GM12878 (cell line): ENCODE measurements around the gene SPIRE2. TPM values are rescaled to one million over a fixed set of nuclear protein-coding genes. Genes with fewer than 3 reads are reported as not detected.

Experiments used
- ATAC-seq: fragments of 200-7000 bp; cut with Tn5 transposase; 3 replicates; pipeline ENCODE4 v1.9.1; 2020; ENCODE audit warnings: mild to moderate bottlenecking, moderate library complexity
- BruUV-seq: library from RNA; stranded (reverse); fragments of 400-500 nt; replicated peaks from 2 replicates; lab custom pipeline; 2021; lab: Mats Ljungman, UMichigan
- CTCF ChIA-PET: fragments of 300-600 bp; sonication (Branson Sonifier 250); formaldehyde crosslinking; extraction: SDS; loops from one replicate; lab custom pipeline; 2021; ENCODE audit warnings: inconsistent platforms; lab: Yijun Ruan, JAX
- POLR2A ChIA-PET: fragments of 350-600 bp; formaldehyde crosslinking; extraction: SDS; loops from one replicate; lab custom pipeline; 2021; ENCODE audit warnings: inconsistent platforms; lab: Charles Lee
- RAD21 ChIA-PET: fragments of 300-600 bp; sonication (Branson Sonifier 250); formaldehyde crosslinking; loops from one replicate; lab custom pipeline; 2023; ENCODE audit warnings: antibody characterized with exemption; ENCODE audit not compliant: unreplicated experiment; lab: Charles Lee
- SMC1A ChIA-PET: fragments of 300-600 bp; sonication (Branson Sonifier 250); formaldehyde crosslinking; loops from one replicate; lab custom pipeline; 2023; ENCODE audit not compliant: unreplicated experiment, uncharacterized antibody; lab: Charles Lee
- DNase-seq: peaks from one replicate; pipeline ENCODE4 v3.0.0-alpha.2; 2011; ENCODE audit warnings: low read depth, low spot score
- FAIRE-seq: peaks from 3 replicates; lab custom pipeline; 2011; peaks lifted over from hg19 to GRCh38; lab: Jason Lieb, UNC
- H2AFZ ChIP-seq: 2 replicates; pipeline ENCODE4 v1.6.0; 2011; ENCODE audit warnings: low read depth, low read length, control low read depth; ENCODE audit not compliant: control insufficient read depth
- H3K27ac ChIP-seq: 2 replicates; pipeline ENCODE4 v1.5.1; 2011; ENCODE audit warnings: control low read depth; ENCODE audit not compliant: control insufficient read depth, insufficient read depth
- H3K27me3 ChIP-seq, 2 experiments: replicated peaks in 1 of 2; 2 replicates each; pipeline versions ENCODE4 v1.6.0 to v1.6.1; 2011; ENCODE audit warnings: low read length in 1 of 2; ENCODE audit not compliant: control insufficient read depth in 2 of 2, insufficient read depth in 2 of 2
- H3K36me3 ChIP-seq, 2 experiments: 2 replicates each; pipeline ENCODE4 v1.5.1; 2011; ENCODE audit warnings: low read length in 1 of 2; ENCODE audit not compliant: control insufficient read depth in 2 of 2, insufficient read depth in 2 of 2
- H3K4me1 ChIP-seq: 2 replicates; pipeline ENCODE4 v1.6.1; 2011; ENCODE audit warnings: mild to moderate bottlenecking, low read length, moderate library complexity, mixed read lengths; ENCODE audit not compliant: control insufficient read depth, insufficient read depth
- H3K4me2 ChIP-seq: 2 replicates; pipeline ENCODE4 v1.6.0; 2011; ENCODE audit warnings: control low read depth; ENCODE audit not compliant: control insufficient read depth, insufficient read depth
- H3K4me3 ChIP-seq: fragments of 200-600 bp; sonication (generic); 2 replicates; pipeline ENCODE4 v1.5.1; 2016
- H3K79me2 ChIP-seq: 2 replicates; pipeline ENCODE4 v1.6.0; 2011; ENCODE audit warnings: low read length; ENCODE audit not compliant: control insufficient read depth, insufficient read depth
- H3K9ac ChIP-seq: 2 replicates; pipeline ENCODE4 v1.8.0; 2011; ENCODE audit warnings: low read length, control low read depth, mixed read lengths; ENCODE audit not compliant: control insufficient read depth, insufficient read depth
- H3K9me3 ChIP-seq: replicated peaks from 3 replicates; pipeline ENCODE4 v1.5.1; 2011; ENCODE audit warnings: mild to moderate bottlenecking, low read length; ENCODE audit not compliant: control insufficient read depth, insufficient read depth
- H4K20me1 ChIP-seq: 2 replicates; pipeline ENCODE4 v1.6.0; 2011; ENCODE audit not compliant: control insufficient read depth, insufficient read depth
- BMI1 ChIP-seq: fragments of 450-650 bp; IDR thresholded peaks from 2 replicates; pipeline ENCODE4 v1.6.1; 2016; ENCODE audit warnings: mild to moderate bottlenecking, moderate library complexity, borderline replicate concordance
- FOXK2 ChIP-seq: fragments of 450-650 bp; IDR thresholded peaks from 2 replicates; pipeline ENCODE4 v1.6.1; 2017; ENCODE audit warnings: mild to moderate bottlenecking, moderate library complexity
- GATAD2B ChIP-seq: fragments of 450-650 bp; conservative IDR thresholded peaks from 2 replicates; pipeline ENCODE4 v1.6.1; 2017; ENCODE audit warnings: low read depth, mild to moderate bottlenecking, moderate library complexity
- IRF4 ChIP-seq: IDR thresholded peaks from 2 replicates; pipeline ENCODE4 v1.6.1; 2011; ENCODE audit warnings: low read depth, low read length
- NFYA ChIP-seq: IDR thresholded peaks from 2 replicates; pipeline ENCODE4 v1.6.1; 2011; ENCODE audit warnings: low read depth, mild to moderate bottlenecking, low read length, improper control_type of control experiment, borderline replicate concordance
- NR2C1 ChIP-seq: fragments of 450-650 bp; IDR thresholded peaks from 2 replicates; pipeline ENCODE4 v1.6.1; 2017; ENCODE audit warnings: antibody characterized with exemption, mild to moderate bottlenecking, moderate library complexity
- POLR2A ChIP-seq: IDR thresholded peaks from 2 replicates; pipeline ENCODE4 v1.6.1; 2011; ENCODE audit warnings: low read depth, mild to moderate bottlenecking, low read length
- POLR2AphosphoS5 ChIP-seq: IDR thresholded peaks from 2 replicates; pipeline ENCODE4 v1.6.1; 2011; ENCODE audit warnings: mild to moderate bottlenecking, low read length, inconsistent platforms
- SMARCA5 ChIP-seq: fragments of 450-650 bp; IDR thresholded peaks from 2 replicates; pipeline ENCODE4 v1.6.1; 2017; ENCODE audit warnings: mild to moderate bottlenecking
- SPI1 ChIP-seq: IDR thresholded peaks from 2 replicates; pipeline ENCODE4 v1.6.1; 2011; ENCODE audit warnings: low read depth, mild to moderate bottlenecking, low read length, moderate library complexity, borderline replicate concordance; ENCODE audit not compliant: insufficient read depth
- STAT1 ChIP-seq: fragments of 450-650 bp; conservative IDR thresholded peaks from 2 replicates; pipeline ENCODE4 v1.6.1; 2014; ENCODE audit warnings: antibody characterized with exemption, mild to moderate bottlenecking
- WGBS: methylation state at CpG from one replicate; pipeline ENCODE4 v1.1.6; 2016; ENCODE audit warnings: low lambda C conversion rate; ENCODE audit not compliant: insufficient replicate concordance, insufficient coverage; ENCODE audit errors: missing lambda C conversion rate; 5-methylcytosine and 5-hydroxymethylcytosine counted together
- in situ Hi-C: fragments of 300-500 bp; cut with MboI; formaldehyde crosslinking; loops from 9 replicates; pipeline ENCODE4 v1.14.3; 2018; ENCODE audit warnings: mixed read lengths
- intact Hi-C: fragments of 100-400 bp; cut with micrococcal nuclease; formaldehyde crosslinking; loops from one replicate; pipeline ENCODE4 v1.14.2; 2022; ENCODE audit not compliant: unreplicated experiment
- polyA plus RNA-seq, 11 experiments: library from polyadenylated mRNA; depleted of rRNA in 4 of 11; unstranded in 6 of 11; stranded (reverse) in 5 of 11; fragments of >200 nt; fragmentation: Nextera tagmentation in 4 of 11; fragmentation: Illumina TruSeq in 1 of 11; extraction: Ambion mirVana in 4 of 11; extraction: Trizol in 1 of 11; gene quantifications; 1 replicate in 1 of 11; 2 replicates in 10 of 11; pipeline versions ENCODE4 v1.2.1 to v1.2.3, GENCODE V29; 2011 to 2016; ENCODE audit warnings: inconsistent platforms in 2 of 11, missing spikeins in 2 of 11, low read depth in 1 of 11
- total RNA-seq, 4 experiments: library from RNA; depleted of rRNA in 3 of 4; stranded (reverse); fragments of >200 nt in 3 of 4; fragmentation: Illumina TruSeq in 1 of 4; extraction: Trizol in 1 of 4; gene quantifications; 2 replicates each; pipeline versions ENCODE4 v1.2.1 to v1.2.3, GENCODE V29; 2013 to 2021
- TF ChIP-seq, protein P1 (sequence below): fragments of 450-650 bp; IDR thresholded peaks from 2 replicates; pipeline ENCODE4 v1.6.1; 2017; ENCODE audit warnings: antibody characterized with exemption, mild to moderate bottlenecking, moderate library complexity
- TF ChIP-seq, protein P2 (sequence below): fragments of 450-650 bp; IDR thresholded peaks from 2 replicates; pipeline ENCODE4 v1.6.1; 2018; ENCODE audit warnings: borderline replicate concordance, mild to moderate bottlenecking; ENCODE audit not compliant: partially characterized antibody

Gene SPIRE2
- total and polyA plus RNA-seq, 10 of the 15 experiments (the other 5 are each of a cell fraction or from before 2014, with no cell fraction given): 0.03 to 0.64 (median 0.27) TPM; not detected in 1

DNA sequence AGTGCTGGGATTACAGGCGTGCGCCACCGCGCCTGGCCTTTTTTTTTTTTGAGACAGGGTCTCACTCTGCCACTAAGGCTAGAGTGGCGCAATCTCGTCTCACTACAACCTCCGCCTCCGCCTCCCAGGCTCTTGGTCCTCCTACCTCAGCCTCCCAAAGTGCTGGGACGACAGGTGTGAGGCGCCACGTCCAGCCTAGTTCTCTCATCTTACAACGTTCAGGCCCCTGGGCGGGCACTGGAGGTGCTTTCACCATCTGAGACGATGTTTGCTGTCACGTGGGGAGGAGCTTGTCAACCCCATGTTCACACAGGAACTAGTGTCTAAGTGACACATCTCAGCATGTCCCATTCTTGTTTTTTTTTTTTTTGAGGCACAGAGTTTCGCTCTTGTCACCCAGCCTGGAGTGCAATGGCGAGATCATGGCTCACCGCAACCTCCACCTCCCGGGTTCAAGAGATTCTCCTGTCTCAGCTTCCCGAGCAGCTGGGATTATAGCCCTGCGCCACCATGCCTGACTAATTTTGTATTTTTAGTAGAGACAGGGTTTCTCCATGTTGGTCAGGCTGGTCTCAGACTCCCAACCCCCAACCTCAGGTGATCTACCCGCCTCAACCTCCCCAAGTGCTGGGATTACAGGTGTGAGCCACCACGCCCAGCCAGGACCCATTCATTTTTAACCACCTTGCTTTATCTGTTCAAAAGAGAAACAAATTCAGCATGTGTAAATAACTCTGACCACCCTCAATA lies 6.7 kb upstream of the SPIRE2 start:
- no peak overlapping the region for H3K9ac ChIP-seq
- no peak for DNase-seq
- no peak for FAIRE-seq
- ChIA-PET CTCF (no interaction called here), POLR2A (interaction anchor here (1.2 kb wide), 1 partner anchor 16 kb away, joined by 3 read pairs; no protein-coding TSS in a partner anchor), RAD21 (no interaction called here), SMC1A (no interaction called here)
- H3K4me2 ChIP-seq: no peak overlapping the region
- no peak overlapping the region for H3K27ac ChIP-seq
- ATAC-seq: no peak
- no peaks in the 10 kb centered on the region for H4K20me1 ChIP-seq
- H3K36me3 ChIP-seq: no peaks in the 10 kb centered on the region
- no peaks in the 10 kb centered on the region for H3K27me3 ChIP-seq
- 83% methylated on average over 22 of the region's 23 CpGs for WGBS
- no TSS peak for BruUV-seq
- peaks cover 5% of the 10 kb centered on the region; the same call in 1 of the 2 replicates for H3K4me1 ChIP-seq
- H2AFZ ChIP-seq: no peak overlapping the region
- no peak overlapping the region for H3K4me3 ChIP-seq
- intact Hi-C loops (no loop called here), in situ Hi-C loops (no loop called here)
- H3K79me2 ChIP-seq: no peaks in the 10 kb centered on the region
- no peaks in the 10 kb centered on the region for H3K9me3 ChIP-seq
- TF ChIP-seq IRF4: no peak
- TF ChIP-seq, protein P1, sequence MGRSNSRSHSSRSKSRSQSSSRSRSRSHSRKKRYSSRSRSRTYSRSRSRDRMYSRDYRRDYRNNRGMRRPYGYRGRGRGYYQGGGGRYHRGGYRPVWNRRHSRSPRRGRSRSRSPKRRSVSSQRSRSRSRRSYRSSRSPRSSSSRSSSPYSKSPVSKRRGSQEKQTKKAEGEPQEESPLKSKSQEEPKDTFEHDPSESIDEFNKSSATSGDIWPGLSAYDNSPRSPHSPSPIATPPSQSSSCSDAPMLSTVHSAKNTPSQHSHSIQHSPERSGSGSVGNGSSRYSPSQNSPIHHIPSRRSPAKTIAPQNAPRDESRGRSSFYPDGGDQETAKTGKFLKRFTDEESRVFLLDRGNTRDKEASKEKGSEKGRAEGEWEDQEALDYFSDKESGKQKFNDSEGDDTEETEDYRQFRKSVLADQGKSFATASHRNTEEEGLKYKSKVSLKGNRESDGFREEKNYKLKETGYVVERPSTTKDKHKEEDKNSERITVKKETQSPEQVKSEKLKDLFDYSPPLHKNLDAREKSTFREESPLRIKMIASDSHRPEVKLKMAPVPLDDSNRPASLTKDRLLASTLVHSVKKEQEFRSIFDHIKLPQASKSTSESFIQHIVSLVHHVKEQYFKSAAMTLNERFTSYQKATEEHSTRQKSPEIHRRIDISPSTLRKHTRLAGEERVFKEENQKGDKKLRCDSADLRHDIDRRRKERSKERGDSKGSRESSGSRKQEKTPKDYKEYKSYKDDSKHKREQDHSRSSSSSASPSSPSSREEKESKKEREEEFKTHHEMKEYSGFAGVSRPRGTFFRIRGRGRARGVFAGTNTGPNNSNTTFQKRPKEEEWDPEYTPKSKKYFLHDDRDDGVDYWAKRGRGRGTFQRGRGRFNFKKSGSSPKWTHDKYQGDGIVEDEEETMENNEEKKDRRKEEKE: no peak
- no peak for TF ChIP-seq NR2C1
- TF ChIP-seq SMARCA5: no peak
- TF ChIP-seq SPI1: no peak
- no peak for TF ChIP-seq GATAD2B
- TF ChIP-seq, protein P2, sequence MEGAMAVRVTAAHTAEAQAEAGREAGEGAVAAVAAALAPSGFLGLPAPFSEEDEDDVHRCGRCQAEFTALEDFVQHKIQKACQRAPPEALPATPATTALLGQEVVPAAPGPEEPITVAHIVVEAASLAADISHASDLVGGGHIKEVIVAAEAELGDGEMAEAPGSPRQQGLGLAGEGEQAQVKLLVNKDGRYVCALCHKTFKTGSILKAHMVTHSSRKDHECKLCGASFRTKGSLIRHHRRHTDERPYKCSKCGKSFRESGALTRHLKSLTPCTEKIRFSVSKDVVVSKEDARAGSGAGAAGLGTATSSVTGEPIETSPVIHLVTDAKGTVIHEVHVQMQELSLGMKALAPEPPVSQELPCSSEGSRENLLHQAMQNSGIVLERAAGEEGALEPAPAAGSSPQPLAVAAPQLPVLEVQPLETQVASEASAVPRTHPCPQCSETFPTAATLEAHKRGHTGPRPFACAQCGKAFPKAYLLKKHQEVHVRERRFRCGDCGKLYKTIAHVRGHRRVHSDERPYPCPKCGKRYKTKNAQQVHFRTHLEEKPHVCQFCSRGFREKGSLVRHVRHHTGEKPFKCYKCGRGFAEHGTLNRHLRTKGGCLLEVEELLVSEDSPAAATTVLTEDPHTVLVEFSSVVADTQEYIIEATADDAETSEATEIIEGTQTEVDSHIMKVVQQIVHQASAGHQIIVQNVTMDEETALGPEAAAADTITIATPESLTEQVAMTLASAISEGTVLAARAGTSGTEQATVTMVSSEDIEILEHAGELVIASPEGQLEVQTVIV: no peak
- no peak for TF ChIP-seq STAT1
- no peak for TF ChIP-seq POLR2A
- TF ChIP-seq POLR2AphosphoS5: no peak
- no peak for TF ChIP-seq BMI1
- TF ChIP-seq FOXK2: no peak
- TF ChIP-seq NFYA: no peak
